DMS153 treated with DMSO at 0.1 percent for 48 hours (cell line): Measurements from ENCODE around the gene NIPSNAP2.
"Not testable (repeated sequence)": the region's sequence is repeated elsewhere in the genome, so short reads cannot be mapped to it uniquely, and the experiment has no call there.

Experiments
- DNase-seq: peaks from one replicate; lab custom pipeline; 2025; ENCODE audit not compliant: unreplicated experiment; lab: John Stamatoyannopoulos, UW

The NIPSNAP2 gene

GRCh38 chr7:55975988-55976633 is 11.7 kb downstream of the NIPSNAP2 start:
- DNase-seq: peak; percentile 15

GRCh38 chr7:55977831-55978230 is 13.4 kb downstream of the NIPSNAP2 start:
- no peak for DNase-seq

GRCh38 chr7:55980266-55980665 is 15.9 kb downstream of the NIPSNAP2 start:
- no peak for DNase-seq

GRCh38 chr7:55983537-55983936 is 19.2 kb downstream of the NIPSNAP2 start:
- DNase-seq: no peak

GRCh38 chr7:55992346-55992745 is 28.0 kb downstream of the NIPSNAP2 start:
- no peak for DNase-seq

- DNase-seq: no peak
These were observed 32.6 kb downstream of the NIPSNAP2 start for GRCh38 chr7:55996856-55997500.

GRCh38 chr7:56003749-56004148 is 39.4 kb downstream of the NIPSNAP2 start:
- DNase-seq: no peak

- no peak for DNase-seq
These were observed 42.8 kb downstream of the NIPSNAP2 start for GRCh38 chr7:56007167-56007652.

GRCh38 chr7:56007891-56008290 is 43.5 kb downstream of the NIPSNAP2 start:
- no peak for DNase-seq

- DNase-seq: peak; percentile 68
These were observed 45.3 kb downstream of the NIPSNAP2 start for GRCh38 chr7:56009695-56010094.

- DNase-seq: not testable (repeated sequence)
These were observed 52.6 kb downstream of the NIPSNAP2 start for GRCh38 chr7:56017015-56017414.

- no peak for DNase-seq
These were observed 55.1 kb downstream of the NIPSNAP2 start for GRCh38 chr7:56019501-56019900.

GRCh38 chr7:56023500-56023899 is 59.1 kb downstream of the NIPSNAP2 start:
- DNase-seq: no peak

GRCh38 chr7:56026538-56026937 is 62.2 kb downstream of the NIPSNAP2 start:
- no peak for DNase-seq

GRCh38 chr7:56028942-56029630 is 64.7 kb downstream of the NIPSNAP2 start:
- no peak for DNase-seq

GRCh38 chr7:56030340-56030739 is 66.0 kb downstream of the NIPSNAP2 start:
- DNase-seq: no peak

- not testable (repeated sequence) for DNase-seq
These were observed 67.2 kb downstream of the NIPSNAP2 start for GRCh38 chr7:56031556-56031955.

- not testable (repeated sequence) for DNase-seq
These were observed 68.2 kb downstream of the NIPSNAP2 start for GRCh38 chr7:56032578-56032977.

- DNase-seq: peak; percentile 79
These were observed 69.5 kb downstream of the NIPSNAP2 start for GRCh38 chr7:56033671-56034432.

- no peak for DNase-seq
These were observed 76.3 kb downstream of the NIPSNAP2 start for GRCh38 chr7:56040730-56041129.

GRCh38 chr7:56045758-56046157 is 81.4 kb downstream of the NIPSNAP2 start:
- DNase-seq: not testable (repeated sequence)
